HG02938 (cell line): ENCODE measurements around the gene TPPP2.

Source experiments
- ATAC-seq: cut with Tn5 transposase; IDR thresholded peaks from one replicate; pipeline ENCODE4 v1.9.1; 2021; ENCODE audit warnings: mild to moderate bottlenecking, moderate library complexity; ENCODE audit not compliant: unreplicated experiment

TPPP2 gene

GRCh38 chr14:21056520-21057163 is 26.6 kb downstream of the TPPP2 start:
- ATAC-seq = no peak

DNA sequence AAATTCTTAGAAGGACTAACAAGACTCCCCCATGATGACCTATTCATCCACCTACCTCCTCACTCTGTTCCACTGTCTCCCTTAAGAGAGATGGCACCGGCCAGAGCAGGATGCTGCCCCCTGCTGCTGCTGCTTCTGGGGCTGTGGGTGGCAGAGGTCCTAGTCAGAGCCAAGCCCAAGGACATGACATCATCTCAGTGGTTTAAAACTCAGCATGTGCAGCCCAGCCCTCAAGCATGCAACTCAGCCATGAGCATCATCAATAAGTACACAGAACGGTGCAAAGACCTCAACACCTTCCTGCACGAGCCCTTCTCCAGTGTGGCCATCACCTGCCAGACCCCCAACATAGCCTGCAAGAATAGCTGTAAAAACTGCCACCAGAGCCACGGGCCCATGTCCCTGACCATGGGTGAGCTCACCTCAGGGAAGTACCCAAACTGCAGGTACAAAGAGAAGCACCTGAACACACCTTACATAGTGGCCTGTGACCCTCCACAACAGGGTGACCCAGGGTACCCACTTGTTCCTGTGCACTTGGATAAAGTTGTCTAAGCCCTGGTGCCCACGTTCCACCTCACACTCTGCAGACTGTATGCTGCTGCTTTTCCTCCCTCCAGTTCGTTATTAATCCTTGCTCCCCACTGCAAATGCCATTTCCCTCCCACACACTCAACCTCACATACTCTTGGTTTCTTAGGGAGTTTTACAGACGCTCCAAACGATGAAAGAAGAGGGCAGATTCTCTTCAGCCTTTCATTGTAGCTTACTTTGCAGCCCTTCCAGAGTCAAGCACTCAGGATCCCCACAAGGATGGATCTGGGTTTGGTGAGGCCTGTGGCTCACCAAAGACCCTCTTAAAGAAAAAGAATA is 28.0 kb downstream of the TPPP2 start, which contains the start of gene RNASE8:
RNASE8 (plus strand) TSS at position 20 of the 873 bp plus-strand sequence; CDS start at position 91, 71 bp downstream.
- ATAC-seq = no peak

GRCh38 chr14:21058903-21059302 is 28.9 kb downstream of the TPPP2 start:
- ATAC-seq = no peak

GRCh38 chr14:21059842-21060613 is 30.0 kb downstream of the TPPP2 start:
- ATAC-seq = no peak

- ATAC-seq = no peak
Measured at GRCh38 chr14:21060614-21061346, 30.8 kb downstream of the TPPP2 start.

DNA sequence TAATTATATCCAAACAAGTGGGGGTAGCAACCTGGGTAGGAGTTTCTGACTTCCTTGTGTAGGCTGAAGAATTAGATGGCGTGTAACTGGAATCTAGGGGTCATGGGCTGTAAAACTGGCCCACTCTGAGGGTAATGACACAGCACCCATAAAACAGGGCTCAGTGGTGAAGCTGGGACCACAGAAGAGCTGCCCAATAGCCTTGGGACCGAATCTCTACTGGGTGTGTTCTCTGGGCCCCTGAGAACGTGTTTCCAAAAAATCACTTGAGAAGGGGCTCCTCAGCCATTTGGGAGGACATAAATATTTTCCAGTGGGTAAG is 31.3 kb downstream of the TPPP2 start:
- no peak for ATAC-seq

DNA sequence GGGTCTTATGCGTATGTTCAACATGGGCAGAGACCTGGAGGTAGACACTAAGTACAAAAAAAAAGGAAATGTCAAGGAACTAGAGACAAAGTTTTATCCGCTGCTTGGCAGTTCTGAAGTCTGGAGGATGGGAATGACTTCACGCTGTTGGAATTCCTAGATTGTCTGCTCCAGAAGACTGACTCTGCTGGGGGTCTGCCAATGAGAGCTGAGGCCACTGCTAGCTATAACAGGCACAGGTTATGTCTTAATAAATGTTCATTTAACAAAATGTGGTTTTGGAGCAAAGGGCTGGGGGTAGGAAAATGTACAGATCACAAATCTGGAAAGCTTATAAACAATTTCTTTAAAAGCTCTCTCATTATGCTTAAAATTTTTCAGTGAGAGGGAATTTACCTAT is 33.5 kb downstream of the TPPP2 start:
- ATAC-seq = no peak

DNA sequence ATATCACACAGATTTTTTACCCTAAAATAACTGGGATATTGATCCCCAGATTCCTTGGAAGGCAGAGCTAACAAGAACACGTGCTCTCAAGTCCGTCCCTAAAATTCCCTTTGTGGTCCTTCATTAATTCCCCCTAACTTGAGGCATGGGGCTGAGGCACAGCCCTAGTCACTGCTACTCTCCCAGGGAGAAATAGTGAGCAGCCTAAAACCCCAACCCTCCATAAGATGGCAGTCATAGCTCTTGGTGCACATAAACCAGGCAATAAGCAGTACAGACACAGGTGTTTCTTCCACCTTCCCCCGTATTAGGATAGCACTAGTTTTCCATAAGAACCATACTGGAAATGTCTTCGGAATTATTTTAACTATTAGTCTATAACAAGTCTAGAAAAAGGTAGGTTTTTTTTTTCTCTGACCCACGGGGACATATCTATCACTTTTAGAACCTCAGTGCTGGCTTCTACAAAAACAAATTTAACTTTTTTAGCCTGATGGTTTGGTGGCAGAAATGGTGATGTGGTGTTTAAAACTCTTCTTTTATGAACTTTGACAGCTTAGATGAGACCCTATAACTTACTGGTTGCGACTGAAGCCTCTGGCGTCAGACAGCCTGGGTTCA is 37.0 kb downstream of the TPPP2 start:
- ATAC-seq = no peak

GRCh38 chr14:21068521-21069387 is 38.7 kb downstream of the TPPP2 start:
- ATAC-seq = no peak

DNA sequence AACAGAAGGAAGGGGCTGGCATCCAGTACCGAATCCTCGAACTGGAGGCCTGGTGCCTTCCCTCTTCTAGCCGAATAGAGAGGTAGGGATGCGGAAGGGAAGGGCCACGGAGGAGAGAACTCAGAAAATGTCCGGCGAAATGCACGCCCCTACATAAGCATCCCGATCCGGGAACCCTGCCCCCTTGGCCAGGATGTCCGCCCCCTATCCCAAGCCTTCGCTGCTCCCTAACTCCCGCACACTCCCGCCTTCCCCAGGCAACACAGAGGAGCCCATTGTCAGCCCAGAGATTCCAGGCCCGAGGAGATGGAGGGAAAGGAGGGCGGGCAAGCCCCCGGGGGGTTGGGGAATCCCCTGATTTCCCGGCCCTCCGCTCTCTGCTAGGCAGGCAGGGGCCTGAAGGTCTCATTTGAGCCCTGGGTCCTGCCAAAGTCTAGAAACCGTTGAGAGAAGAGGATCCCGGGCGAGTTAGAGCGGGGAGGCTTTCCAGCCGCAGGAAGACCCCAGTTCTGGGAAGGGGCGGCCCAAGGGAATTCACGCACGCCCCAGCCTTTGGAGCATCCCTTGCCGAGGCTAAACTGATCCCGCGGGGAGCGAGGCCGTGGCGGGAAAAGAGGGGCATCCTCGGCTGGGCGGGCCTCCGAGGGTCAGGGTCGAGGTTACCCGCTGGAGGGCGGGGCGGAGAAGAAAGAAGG is 39.5 kb downstream of the TPPP2 start:
- ATAC-seq = no peak

GRCh38 chr14:21070083-21070609 is 40.1 kb downstream of the TPPP2 start, which contains the start of gene ARHGEF40:
Gene ARHGEF40, plus strand, starts transcription at chr14:21070304. Its CDS starts 93 bp downstream, at chr14:21070397.
- no peak for ATAC-seq

DNA sequence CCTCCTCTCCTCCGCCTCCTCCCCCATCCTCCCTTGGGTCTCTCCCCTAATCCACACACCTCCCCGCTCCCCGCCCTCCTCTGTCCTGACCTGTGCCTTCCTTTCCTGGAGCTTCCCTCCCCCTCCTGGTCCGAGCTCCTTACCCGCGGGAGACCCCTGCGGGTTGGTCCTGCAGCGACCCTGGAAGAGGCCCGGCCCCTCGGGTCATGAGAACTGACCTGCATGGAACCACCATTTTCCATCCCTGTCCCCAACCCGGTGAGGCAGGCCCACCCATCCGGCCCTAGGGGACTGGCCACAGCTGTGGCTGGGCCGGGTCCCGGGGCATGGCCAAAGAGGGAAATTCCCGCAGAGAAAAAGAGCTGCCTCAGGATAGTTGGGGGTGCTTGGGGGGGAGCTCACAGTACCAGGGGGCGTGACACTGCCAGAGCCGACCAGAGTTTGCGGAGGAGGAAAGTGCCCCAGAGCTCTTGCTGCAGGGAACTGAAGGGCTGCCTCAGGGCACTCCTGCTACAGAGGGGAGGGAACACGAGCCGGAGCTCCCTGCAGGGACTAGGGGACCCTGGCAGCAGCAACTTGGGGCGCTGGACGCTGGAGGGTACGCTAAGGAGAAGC is 40.7 kb downstream of the TPPP2 start:
- peak; percentile 12 for ATAC-seq

DNA sequence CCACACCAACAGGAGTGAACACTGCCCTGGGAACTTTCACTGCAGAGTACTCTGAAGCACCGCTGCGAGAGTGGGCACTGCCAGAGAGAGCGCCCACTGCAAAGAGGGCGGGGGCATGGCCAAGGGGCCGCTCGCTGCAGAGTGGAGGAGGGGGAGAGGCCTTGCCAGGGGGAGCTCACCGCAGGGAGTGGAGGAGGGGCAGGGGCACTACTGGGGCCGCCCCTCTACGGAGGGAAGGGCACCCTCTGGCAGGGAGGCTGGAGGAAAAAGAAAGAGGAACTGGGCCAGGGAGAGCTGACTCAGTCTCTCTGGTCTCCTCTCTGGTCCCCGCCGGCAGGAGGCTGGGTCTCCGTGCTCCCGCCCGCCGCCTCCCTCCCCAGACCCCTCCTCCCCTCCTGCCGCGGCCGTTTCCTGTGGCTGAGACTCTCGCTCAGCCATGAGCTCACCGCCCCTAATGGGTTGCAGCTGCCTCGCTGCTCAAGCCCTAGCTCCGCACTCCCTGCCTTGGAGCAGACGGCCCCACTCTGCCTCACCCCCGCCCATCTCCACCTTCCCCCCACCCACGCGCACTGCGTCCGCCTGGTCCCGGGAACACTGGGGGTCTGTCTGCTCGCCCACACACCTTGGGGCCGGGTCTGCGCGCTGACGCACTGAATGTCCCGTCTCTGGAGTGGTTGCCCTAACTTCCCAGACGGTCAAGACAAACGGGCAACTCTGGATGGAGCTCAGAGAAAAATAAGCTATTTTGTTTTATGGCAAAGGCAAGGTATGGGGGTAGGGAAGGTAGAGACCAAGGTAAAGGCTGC is 41.4 kb downstream of the TPPP2 start:
- ATAC-seq = peak; percentile 63

DNA sequence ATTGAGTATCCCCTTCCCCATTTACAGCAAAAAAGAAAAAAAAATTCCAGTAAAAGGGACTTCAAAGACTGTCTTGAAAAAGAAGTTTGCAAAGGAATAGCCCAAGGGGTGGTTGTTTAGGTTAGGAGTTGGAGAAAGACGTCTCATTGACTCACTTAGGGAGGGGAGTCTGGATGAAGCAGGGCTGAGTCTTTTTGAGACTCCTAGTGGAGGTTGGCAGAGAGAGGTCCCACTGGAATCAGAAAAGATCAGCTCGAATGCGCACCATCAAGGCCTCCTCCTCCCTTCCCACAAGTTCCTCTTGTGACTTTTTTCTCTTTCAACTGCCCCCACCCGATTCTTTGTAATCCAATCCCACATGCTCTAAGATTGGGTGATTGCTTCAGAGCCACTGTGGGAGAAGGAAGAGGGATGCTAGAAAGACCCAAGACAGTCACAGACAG is 42.0 kb downstream of the TPPP2 start:
- no peak for ATAC-seq

- ATAC-seq = no peak
Measured at GRCh38 chr14:21072781-21073339, 42.8 kb downstream of the TPPP2 start.

- no peak for ATAC-seq
Measured at GRCh38 chr14:21073921-21074320, 43.9 kb downstream of the TPPP2 start.
